GM19395 (cell line): ENCODE results near the gene NAV1.
"Not testable (repeated sequence)": the region's sequence is repeated elsewhere in the genome, so short reads cannot be mapped to it uniquely, and the experiment has no call there.

ENCODE experiments used
- ATAC-seq: cut with Tn5 transposase; IDR thresholded peaks from one replicate; pipeline ENCODE4 v1.9.1; 2021; ENCODE audit warnings: mild to moderate bottlenecking, moderate library complexity; ENCODE audit not compliant: unreplicated experiment

Gene NAV1

DNA sequence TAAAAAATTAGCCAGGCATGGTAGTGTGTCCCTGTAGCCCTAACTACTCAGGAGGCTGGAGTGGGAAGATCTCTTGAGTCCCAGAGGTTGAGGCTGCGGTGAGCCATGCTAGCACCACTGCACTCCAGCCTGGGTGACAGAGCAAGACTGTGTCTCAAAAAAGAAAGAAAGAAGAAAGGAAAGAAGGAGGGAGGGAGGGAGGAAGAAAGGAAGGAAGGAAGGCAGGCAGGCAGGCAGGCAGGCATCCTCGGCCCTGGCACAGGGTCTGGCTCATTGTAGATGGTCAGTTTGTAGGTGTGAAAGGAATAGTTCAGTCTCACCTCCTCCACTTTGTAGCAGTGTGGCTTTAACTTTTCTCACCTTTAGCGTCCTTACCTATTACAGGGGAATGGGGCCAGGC, 25.0 kb downstream of the NAV1 start:
- ATAC-seq: no peak

DNA sequence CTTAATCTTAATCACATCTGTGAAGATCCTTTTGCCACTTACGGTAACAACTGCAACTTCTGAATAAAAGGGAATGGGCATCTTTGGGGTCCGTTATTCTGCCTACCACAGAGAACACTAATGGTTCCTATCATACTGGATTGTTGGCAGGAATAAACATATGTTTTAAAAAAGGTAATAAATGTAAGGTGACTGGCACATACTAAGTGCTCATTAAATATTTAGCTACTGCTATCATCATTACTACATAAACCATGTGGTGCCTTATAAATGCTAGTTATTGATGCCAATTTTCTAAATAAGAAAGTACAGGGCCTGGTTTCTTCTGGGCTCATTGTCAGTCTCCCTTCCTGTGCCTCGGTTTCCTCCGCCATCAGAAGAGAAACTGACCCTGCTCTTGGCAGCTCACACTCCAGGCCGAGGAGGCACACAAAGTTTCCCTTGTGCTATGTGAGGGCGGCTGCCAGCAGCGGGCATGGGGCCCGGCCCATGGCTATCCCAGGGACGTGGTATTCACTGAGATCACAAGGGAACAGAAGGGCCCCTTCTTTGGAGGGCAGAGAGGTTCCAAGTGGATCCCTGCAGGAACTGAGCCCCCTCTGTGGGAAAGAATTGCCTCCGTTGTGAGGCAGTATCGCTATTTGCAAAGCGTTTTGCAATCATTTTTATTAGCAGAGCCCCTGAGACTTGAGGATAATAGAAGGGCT, 26.2 kb downstream of the NAV1 start:
- ATAC-seq: no peak

DNA sequence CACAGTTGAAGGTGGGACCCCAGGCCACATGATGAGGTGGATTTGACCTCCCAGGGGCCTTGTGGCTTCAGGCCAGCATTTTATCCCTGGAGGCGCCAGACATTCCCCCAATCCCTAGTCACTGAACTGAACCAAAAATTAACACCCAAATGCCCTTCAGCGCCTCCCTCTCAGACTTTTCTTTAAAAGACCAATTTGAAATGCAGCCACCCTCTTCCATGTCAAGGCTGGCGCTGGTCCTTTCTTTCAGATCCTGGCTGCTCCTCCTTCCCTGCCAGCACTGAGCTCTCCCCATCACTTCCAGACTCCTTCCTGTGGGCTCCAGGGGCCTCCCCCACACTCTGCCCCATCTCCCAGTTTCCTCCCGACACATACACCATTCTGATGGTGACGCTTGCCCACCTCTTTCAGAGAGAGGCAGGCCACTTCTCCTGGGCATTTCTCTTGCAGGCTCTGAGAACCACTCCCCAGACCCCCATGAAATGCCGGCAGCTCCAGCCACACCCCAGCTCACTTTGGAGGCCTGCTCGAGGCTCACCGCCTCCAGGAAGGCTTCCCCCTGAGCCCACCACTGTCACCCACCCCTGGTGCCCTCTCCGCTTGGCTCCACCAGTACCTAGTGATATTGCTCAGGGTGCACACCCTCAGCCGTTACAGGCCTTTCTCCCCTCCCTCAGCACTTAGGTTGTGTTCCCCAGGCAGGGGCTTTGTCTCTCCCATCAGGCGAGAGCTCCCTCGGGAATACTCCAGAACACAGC, 27.0 kb downstream of the NAV1 start:
- no peak for ATAC-seq

DNA sequence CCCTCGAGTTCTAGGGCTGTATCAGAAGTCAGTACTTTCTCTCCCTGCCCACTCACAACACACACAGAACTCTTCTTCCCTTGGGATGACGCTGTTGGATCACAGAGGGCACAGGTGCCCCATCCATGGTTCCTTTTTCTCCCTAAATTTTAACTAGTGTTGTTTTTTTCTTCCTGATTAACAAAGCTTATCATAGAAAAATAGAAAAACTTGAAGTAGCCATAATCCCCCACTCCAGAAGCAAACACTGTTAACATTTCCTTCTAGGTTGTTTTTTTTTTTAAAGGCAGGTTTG, 27.5 kb downstream of the NAV1 start:
- ATAC-seq: no peak

DNA sequence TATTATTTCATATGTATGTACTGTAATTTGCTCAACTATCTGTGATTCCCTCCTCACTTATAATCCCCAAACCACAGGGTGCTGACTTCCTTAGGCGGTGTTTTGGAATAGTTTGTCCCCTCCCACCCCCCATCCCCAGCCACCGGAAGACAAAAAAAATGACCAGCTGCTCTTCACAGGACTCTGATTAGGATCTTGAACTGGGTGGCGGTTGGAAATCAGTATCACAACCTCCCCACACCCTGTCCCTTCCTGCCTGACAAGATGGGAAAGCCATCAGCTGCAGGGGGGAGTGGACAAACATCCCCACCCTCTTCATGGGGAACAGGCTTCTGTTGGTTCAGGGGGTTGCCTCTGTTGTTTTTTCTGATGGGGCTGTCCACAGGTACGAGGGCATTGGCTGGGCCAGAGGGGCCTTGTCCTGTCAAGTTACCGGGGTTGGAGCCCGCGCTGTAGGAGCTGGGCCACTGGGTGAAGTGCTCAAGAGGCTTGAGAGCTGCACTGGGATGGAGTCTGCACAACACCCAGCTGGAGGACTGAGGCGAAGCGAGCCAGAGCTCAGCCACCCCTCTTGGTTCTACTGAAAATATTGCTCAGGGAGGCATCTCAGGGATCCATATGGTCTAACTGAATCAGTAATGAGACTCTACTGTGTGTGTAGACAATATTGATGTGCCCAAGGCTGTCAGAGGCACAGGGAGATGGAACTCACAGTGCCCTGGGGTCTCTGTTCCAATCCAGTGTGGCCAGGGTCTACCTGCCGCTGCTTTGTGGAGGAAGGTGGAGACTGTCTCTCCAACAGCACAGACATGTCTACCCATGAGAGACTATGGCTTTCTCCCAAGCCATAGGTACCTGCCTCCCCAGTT, 28.2 kb downstream of the NAV1 start:
- ATAC-seq: no peak

DNA sequence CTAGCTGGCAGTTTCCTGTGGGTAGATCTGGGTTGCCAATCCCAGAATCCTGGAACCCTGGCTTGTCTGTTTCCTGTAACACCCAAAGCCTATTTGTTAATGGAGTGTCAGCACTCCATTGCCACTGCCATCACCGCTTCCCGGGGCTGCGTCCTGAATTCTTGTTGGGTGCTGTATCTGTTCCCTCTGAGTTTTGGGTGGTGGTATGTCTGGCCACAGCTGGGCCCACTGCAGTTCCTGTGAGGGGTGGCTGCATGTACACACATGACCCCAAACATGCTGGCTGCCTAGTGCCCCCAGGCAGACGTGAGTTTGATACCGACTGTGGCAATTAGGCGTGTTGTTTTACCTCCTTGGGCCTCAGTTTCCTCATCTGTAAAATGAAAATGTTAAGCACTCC, 29.3 kb downstream of the NAV1 start:
- ATAC-seq: no peak

DNA sequence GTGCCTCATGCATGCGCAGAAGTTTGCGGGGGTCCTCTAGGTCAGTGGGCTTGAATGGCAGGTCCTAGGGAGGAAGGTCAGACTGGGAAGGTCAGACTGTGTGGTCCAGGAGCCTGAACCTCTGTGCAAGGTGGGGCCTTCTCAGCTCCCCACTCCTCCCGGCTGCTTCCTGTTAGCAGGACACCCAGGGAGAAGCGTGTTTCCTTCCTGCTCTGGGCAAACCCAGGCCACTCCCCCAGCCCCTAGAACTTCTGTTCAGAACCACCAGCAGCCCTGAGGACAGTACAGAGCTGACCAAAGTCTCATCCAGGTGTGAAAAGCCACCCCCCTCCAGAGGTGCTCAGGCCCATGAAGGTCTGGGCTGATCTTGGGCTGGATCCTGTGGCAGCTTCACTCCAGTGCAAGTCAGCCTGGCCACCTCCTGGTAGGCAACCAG, 29.9 kb downstream of the NAV1 start:
- no peak for ATAC-seq

DNA sequence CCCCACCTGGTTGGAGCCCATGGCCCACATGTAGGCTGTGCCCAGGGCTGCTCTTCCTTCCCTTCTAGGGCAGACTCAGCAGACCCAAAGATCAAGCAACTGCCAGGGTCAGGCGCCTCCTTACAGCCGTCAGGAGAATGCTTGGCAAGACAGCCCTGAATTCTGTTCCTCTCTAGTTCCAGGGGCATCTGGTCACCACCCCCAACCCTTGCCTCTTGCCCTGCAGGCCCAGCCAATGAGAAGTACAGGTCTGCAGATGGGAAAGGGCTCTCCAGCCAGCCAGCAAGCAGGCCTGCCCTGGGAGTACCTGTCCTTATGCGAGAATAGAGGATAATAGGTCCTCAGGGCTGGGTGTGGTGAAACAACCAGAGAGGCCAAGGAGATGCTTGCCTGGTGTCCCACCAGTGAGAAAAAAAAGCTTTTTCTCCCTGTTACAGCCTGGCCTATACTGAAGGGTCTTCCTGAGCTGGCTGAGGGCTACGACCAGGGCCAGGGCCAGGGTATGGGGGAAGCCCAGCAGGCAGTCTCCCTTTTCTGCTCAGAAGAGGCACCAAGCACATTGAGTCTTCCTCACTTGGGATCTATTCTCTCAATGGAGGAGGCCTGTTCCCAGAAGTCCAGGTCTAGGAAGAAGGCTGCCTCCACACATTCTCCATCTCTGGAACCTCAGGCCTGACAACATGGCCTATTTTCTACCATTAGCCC, 31.4 kb downstream of the NAV1 start:
- no peak for ATAC-seq

DNA sequence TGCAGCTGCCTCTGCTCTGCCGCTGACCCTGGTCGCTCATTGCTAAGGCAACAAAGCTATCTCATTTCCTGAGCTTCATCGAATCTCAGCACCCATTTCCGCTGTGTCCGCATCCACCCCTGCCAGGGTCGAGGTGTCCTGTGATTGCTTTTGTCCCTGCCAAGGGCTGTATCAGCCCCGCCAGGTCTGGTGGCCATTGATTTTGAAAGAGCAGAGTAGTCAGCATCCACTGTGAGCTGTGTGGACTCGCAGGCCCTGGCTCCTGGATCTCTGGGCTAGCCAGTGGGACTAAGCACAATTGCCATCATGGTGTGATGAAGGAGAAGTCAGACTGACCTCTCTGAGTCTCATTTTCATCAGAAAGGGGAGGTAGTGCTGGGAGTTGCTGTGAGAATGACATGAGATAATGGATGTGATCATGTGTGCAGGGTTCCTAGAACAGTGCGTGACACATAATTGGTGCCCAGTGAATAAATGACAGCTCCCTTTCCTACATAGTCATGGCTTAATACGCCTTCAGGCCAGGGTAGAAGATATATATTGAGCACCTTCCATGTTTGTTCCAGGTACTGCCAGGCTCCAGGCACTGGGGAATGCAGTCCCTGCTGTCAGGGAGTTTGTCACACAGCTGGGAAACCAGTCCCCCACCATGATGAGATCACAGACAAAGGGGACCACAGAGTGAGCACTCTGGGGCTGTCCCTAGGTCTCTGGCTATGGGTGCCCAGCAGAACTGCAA, 32.1 kb downstream of the NAV1 start:
- no peak for ATAC-seq

DNA sequence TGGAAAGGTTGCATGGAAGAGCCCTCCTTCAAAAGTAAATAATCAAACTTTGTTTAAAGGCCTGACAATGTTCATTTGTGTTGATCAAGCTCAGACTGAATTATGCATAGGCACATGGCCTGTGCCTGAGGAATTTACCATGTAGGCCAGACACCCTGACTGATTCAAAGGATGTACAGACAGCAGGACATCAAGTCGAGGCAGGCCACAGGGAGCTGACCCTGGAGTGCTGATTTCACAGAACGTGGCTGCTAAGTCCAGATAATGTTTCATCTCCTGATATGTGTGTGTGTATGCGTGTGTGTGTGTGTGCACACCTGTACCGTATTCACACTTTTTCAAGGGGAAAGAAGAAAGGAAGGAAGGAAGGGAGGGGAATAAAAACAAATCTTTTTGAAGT, 34.1 kb downstream of the NAV1 start:
- no peak for ATAC-seq

DNA sequence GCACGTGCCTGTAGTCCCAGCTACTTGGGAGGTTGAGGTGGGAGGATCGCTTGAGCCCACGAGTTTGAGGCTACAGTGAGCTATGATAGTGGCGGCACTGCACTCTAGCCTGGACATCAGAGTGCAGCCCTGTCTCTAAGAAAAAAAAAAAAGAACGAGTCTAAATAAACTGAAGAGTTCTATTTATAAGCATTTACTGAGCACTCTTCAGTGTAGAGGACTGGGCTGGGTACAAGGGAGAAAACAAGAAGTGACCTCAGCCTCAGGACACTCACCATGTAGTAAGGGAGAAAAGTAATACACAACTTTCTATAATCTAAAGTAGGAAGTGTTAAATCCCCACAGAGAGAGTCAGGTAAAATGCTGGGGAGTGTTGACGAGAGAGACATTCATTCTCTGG, 35.0 kb downstream of the NAV1 start:
- no peak for ATAC-seq

DNA sequence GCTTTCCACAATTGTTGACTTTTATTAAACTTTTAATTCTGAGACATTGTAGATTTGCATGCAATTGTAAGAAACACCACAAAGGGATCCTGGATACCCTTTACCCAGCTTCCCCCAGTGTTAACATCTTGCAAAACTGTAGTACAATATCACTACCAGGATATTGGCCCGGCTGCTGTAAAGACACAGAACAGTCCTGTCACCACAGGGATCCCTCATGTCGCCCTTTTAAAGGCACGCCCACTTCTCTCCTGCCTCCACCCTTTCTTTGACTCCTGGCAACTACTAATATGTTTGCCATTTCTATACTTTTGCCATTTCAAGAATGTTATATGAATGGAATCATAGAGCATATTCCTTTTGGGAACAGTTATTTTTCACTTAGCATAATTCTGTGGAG, 37.0 kb downstream of the NAV1 start:
- ATAC-seq: no peak

DNA sequence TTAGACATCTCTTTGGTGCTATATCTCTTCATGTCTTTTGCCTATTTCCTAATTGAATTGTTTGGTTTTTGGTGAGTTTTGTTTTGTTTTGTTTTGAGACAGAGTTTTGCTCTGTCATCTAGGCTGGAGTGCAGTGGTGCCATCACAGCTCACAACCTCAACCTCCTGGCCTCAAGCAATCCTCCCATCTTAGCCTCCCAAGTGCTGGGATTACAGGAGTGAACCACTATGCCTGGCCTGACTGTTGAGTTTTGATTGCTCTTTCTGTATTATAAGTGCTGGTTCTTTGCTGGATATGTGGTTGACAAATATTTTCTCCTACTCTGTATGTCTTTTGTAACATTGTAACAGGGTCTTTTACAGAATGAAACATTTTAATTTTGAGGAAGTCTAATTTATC, 38.0 kb downstream of the NAV1 start:
- no peak for ATAC-seq

DNA sequence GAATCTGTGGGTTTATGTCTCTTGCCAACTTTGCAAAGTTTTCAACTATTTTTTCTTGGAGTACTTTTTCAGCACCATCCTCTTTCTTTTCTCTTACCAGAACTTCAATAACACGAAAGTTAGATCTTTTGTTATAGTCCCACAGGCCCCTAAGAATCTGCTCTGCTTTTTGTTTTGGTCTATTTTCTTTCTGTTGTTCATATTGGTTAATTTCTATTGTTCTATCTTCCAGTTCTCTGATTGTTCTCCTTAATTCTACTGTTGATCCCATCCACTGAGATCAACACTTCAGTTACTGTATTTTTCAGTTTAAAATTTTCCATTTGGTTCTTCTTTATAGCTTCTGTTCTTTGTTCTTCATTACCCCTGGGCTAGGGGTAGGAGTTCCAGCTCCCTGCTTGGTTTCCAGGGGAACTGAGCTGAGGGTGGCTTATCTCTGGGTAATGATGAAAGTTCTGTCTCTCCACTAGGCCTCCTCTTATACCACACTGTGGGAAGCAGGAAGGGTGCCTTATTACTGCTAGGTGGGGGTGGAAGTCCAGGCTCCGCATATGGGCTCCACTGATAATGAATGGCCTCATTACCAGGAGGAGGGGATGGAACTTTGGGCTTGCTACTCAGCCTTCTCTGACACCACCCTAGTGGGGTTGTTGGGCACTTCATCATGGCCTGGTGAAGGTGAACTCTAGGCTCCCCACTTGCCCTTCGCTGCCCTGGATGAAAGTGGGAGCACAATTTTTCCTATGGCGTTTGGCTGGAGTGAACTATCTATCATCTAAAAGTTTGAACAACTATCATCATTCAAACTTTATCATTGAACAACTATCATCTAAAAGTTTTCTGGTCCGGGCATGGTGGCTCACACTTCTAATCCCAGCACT, 39.3 kb downstream of the NAV1 start:
- no peak for ATAC-seq

DNA sequence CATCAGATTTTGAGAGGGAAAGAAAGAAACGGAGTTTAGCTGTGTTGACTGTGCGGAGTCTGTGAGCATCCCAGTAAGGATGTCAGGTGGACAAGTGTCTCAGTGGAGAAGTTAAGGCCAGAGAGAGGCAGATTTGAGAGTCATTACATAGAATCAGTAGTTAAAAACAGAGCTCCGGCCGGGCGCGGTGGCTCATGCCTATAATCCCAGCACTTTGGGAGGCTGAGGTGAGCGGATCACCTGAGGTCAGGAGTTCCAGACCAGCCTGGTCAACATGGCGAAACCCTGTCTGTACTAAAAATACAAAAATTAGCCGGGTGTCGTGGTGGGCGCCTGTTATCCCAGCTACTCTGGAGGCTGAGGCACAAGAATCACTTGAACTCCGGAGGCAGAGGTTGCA, 42.4 kb downstream of the NAV1 start:
- ATAC-seq: not testable (repeated sequence)

DNA sequence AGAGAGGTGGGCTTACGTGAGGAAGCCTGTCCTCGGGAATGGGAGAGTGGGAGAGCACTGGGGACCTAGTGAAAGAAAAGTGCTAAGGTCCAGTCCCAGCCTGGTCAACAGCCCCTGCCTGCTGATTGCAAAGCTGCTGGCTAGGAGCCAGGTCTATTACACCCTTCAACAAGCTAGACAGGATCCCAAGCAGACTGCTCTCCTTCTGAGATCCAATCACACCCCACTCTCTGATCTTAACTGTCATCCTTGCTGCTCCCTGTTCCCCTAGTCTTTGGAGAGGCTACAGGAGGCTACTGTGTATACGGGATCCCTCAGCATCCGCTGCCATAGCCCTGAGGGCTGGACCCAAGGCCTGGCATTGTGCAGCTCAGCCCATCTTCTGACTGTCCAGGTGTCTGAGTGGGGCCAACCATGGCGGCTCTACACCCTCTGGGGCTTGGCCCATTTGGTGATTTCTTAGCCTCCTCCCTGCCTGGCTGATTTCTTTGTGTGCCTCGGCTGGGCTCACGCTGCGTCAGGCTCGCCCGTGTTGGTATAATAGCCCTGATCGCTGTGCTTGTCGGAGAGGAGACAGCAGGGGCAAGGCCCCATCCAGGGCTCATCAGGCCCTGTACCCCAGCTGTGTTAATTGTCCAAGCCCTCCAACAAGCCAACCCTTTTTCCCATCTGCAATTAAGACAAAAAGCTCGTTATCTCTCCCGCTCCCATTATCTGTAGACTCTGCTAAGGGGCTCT, 43.9 kb downstream of the NAV1 start:
- no peak for ATAC-seq

DNA sequence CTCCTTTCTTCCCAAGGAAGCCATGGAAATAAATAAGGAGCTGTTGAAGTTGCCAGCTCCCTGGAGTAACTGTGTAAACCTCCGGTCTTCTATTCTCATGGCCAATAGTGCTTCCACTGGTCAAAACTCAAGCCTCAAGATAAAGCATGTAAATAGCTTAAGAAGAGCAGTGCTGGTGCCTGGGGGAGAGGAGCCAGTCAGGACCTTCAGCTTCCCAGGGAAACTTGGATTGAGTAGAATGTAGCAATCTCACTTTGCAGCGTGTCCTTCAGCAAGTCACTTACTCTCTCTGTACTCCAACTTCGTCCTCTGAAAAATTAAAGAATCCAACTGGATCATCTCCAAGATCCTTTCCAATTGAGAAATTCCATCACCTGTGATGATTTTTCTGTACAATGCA, 44.7 kb downstream of the NAV1 start:
- ATAC-seq: no peak

DNA sequence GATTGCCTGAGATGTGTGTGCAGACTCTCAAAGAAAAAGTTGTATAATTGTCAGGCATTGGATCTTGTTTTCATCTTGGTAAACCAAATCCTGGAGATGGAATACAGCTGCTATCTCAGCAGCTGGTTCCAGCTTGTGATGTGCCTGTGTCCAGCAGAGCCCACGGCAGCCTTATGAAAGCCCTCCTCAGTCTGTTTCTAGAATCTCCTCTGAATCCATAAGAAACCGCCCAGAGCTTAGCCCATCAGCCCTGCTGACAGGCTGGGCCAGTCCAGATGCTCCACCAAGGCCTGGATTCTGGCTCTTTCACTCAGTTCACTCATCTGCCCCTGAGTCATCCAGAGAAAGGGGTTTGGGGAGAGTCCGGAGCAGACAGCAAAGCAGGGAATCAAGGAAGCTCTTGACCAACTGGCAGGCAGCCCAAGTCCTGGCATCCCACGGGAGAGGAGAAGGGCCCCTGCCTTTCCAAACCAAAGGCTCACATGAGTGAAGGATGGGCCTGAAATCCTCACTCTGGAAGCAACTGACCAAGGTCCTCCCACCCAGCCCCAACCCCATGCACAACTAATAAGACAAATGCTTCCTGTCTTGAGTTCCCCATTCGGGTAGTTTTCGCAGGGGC, 45.7 kb downstream of the NAV1 start:
- no peak for ATAC-seq

DNA sequence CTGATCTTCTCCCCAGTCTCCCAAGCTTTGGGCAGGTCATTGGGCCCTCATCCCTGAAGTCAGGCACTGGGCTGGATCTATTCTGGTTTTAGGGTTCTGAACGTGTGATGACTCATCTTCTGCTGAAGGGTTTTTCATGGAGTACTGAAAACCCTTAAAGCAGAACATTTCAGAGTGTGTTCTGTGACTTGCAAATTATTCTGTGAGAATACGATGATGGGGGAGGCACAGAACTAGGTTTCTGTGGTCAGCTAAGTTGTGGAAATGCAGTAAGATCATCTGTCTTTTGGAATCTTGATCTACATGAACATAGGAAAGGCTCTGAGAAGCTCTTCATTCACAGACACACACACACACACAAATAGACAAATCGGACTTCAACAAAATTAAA, 46.2 kb downstream of the NAV1 start:
- no peak for ATAC-seq
